ENCODE measurements around the gene POC1A. TPM values are rescaled to one million over a fixed set of nuclear protein-coding genes. Genes with fewer than 3 reads are reported as not detected.

POC1A gene
- total RNA-seq, 1 experiment from 2014 or later: 29.0 TPM

GRCh38 chr3:52150860-52151259 lies 3.4 kb downstream of the POC1A start:
- Histone ChIP-seq H3K56ac (ENCODE audit: insufficient read length, low read depth, low read length) (no peak overlapping the region), H2AK5ac (ENCODE audit: insufficient read length, low read length) (no peak overlapping the region), H3K4me1 (ENCODE audit: insufficient read depth, low read length) (no peaks in the 10 kb centered on the region; the same call in 1 of the 2 replicates), H3K18ac (ENCODE audit: insufficient read length, low read depth, low read length) (no peak overlapping the region), H2BK20ac (ENCODE audit: low read depth, low read length, poor library complexity, severe bottlenecking) (no peak overlapping the region), H3K23ac (ENCODE audit: insufficient read length, low read depth, low read length) (no peak overlapping the region), H4K8ac (replicated peaks; ENCODE audit: insufficient read length, low read depth, low read length) (no peak overlapping the region), H2BK15ac (ENCODE audit: low read depth, low read length) (no peak overlapping the region), H2AFZ (ENCODE audit: low read length) (no peak overlapping the region), H3K14ac (ENCODE audit: insufficient read depth, low read length) (no peak overlapping the region), H3K79me1 (ENCODE audit: insufficient read depth, low read depth, low read length, poor library complexity, severe bottlenecking) (no peaks in the 10 kb centered on the region), H3K23me2 (ENCODE audit: insufficient read length, low read depth, low read length, poor library complexity, severe bottlenecking) (peaks cover 11% of the 10 kb centered on the region), H3K27ac (ENCODE audit: insufficient read length, low read depth, low read length) (no peak overlapping the region), H2BK12ac (ENCODE audit: insufficient read length, low read depth, low read length) (no peak overlapping the region), H4K91ac (ENCODE audit: insufficient read length, low read depth, low read length) (no peak overlapping the region), H3K9ac (ENCODE audit: extremely low read depth, insufficient read length, low read length) (no peak overlapping the region), H3K27me3 (ENCODE audit: insufficient read depth, low read length) (no peaks in the 10 kb centered on the region), H2BK120ac (ENCODE audit: low read depth, low read length, poor library complexity, severe bottlenecking) (no peak overlapping the region), H3T11ph (ENCODE audit: low read length) (no peak overlapping the region), H4K20me1 (ENCODE audit: control insufficient read depth, insufficient read depth, insufficient read length) (no peaks in the 10 kb centered on the region), H4K5ac (ENCODE audit: insufficient read length, low read depth, low read length) (no peak overlapping the region), H3K4ac (ENCODE audit: low read depth, low read length) (no peak overlapping the region), H3K4me2 (ENCODE audit: insufficient read depth, insufficient read length, low read length) (no peak overlapping the region), H3K79me2 (ENCODE audit: insufficient read depth, low read length) (no peaks in the 10 kb centered on the region), H3K9me3 (ENCODE audit: control insufficient read depth, low read depth, low read length) (no peaks in the 10 kb centered on the region), H2BK5ac (ENCODE audit: insufficient read length, low read length) (no peak overlapping the region)
- no peak overlapping the region for H3K27ac Mint-ChIP-seq
- DNase-seq: no peak
- peaks cover 13 to 15% of the 10 kb centered on the region in 2 experiments for H3K4me1 Mint-ChIP-seq
- H3K9me3 Mint-ChIP-seq: no peaks in the 10 kb centered on the region
- WGBS (ENCODE audit: extremely low coverage, insufficient read length, low lambda C conversion rate): no CpG with 5 or more reads among the region's 4 CpGs
- TF ChIP-seq CTCF (conservative IDR thresholded peaks at IDR 0.05): no peak
- H3K4me3 Mint-ChIP-seq: no peak overlapping the region
- H3K27me3 Mint-ChIP-seq (ENCODE audit: low read depth): no peaks in the 10 kb centered on the region
- peaks cover 10 to 40% (median 35%) of the 10 kb centered on the region in 3 experiments; a peak in 6 of 7 replicates for H3K36me3 Mint-ChIP-seq (ENCODE audit: insufficient read depth in 1 of 3, low read depth in 3 of 3)

Measured in H9 (cell line).